ENCODE results near the gene ASXL1.

GRCh38 chr20:32481311-32482142 is 123.4 kb downstream of the ASXL1 start:
- no peak for TF ChIP-seq TAF1 (IDR thresholded peaks at IDR 0.05; ENCODE audit: borderline replicate concordance, low read depth, low read length)
- no peak for TF ChIP-seq USF2 (IDR thresholded peaks at IDR 0.05; ENCODE audit: borderline replicate concordance, low read depth, low read length)
- TF ChIP-seq EP300 (IDR thresholded peaks at IDR 0.05; ENCODE audit: borderline replicate concordance in 1 of 2, low read depth in 1 of 2, low read length in 1 of 2), result no peak
- no peak for TF ChIP-seq CTCF (IDR thresholded peaks at IDR 0.05)
- no peak for TF ChIP-seq JUND (IDR thresholded peaks at IDR 0.05)
- TF ChIP-seq ZBTB33 (IDR thresholded peaks at IDR 0.05; ENCODE audit: borderline replicate concordance, low read depth), result no peak
- no peak for TF ChIP-seq POLR2AphosphoS5 (IDR thresholded peaks at IDR 0.05; ENCODE audit: low read depth, low read length)
- TF ChIP-seq EZH2phosphoT487 (IDR thresholded peaks at IDR 0.05; ENCODE audit: borderline replicate concordance, low read depth), result no peak
- TF ChIP-seq NFIC (IDR thresholded peaks at IDR 0.05; ENCODE audit: borderline replicate concordance), result no peak
- TF ChIP-seq RAD21 (IDR thresholded peaks at IDR 0.05; ENCODE audit: low read length), result no peak
- no peak for TF ChIP-seq CHD2 (IDR thresholded peaks at IDR 0.05; ENCODE audit: low read length, partially characterized antibody)
- no peak for TF ChIP-seq MXI1 (IDR thresholded peaks at IDR 0.05; ENCODE audit: low read depth, low read length)
- no peak for TF ChIP-seq REST (IDR thresholded peaks at IDR 0.05; ENCODE audit: low read depth, low read length)
- TF ChIP-seq RFX5 (IDR thresholded peaks at IDR 0.05; ENCODE audit: low read length), result no peak
